HG02642 (cell line): ENCODE results near the gene QPCT.

Experiments
- ATAC-seq: cut with Tn5 transposase; IDR thresholded peaks from one replicate; pipeline ENCODE4 v1.9.1; 2021; ENCODE audit warnings: mild to moderate bottlenecking; ENCODE audit not compliant: unreplicated experiment, poor library complexity

The QPCT gene

GRCh38 chr2:37324536-37324785, 20.0 kb upstream of the QPCT start:
- no peak for ATAC-seq

- ATAC-seq = peak; percentile 87
Observed at GRCh38 chr2:37324786-37325624, 19.4 kb upstream of the QPCT start, which contains the start of gene PRKD3. PRKD3 (minus strand) TSS chr2:37324833; CDS start chr2:37316524, 8,309 bp downstream.

GRCh38 chr2:37325625-37326071, 18.8 kb upstream of the QPCT start:
- no peak for ATAC-seq

- ATAC-seq = no peak
Observed at GRCh38 chr2:37326285-37326684, 18.1 kb upstream of the QPCT start.

GRCh38 chr2:37326866-37327634, 17.4 kb upstream of the QPCT start:
- ATAC-seq = no peak

- no peak for ATAC-seq
Observed at GRCh38 chr2:37330681-37331080, 13.7 kb upstream of the QPCT start.

GRCh38 chr2:37332560-37332959, 11.9 kb upstream of the QPCT start:
- ATAC-seq = no peak

- ATAC-seq = no peak
Observed at GRCh38 chr2:37333256-37333655, 11.2 kb upstream of the QPCT start.

- ATAC-seq = no peak
Observed at GRCh38 chr2:37335604-37336003, 8.8 kb upstream of the QPCT start.

GRCh38 chr2:37337620-37338280, 6.7 kb upstream of the QPCT start:
- no peak for ATAC-seq

GRCh38 chr2:37338933-37339332, 5.5 kb upstream of the QPCT start:
- no peak for ATAC-seq

- no peak for ATAC-seq
Observed at GRCh38 chr2:37340637-37341036, 3.8 kb upstream of the QPCT start.

GRCh38 chr2:37342591-37343220, 1.7 kb upstream of the QPCT start:
- no peak for ATAC-seq

- ATAC-seq = no peak
Observed at GRCh38 chr2:37343537-37344434, 644 bp upstream of the QPCT start.

GRCh38 chr2:37348155-37348554, 3.7 kb downstream of the QPCT start:
- ATAC-seq = no peak

- no peak for ATAC-seq
Observed at GRCh38 chr2:37349231-37349860, 4.9 kb downstream of the QPCT start.

GRCh38 chr2:37350034-37350433, 5.6 kb downstream of the QPCT start:
- ATAC-seq = peak; percentile 81

GRCh38 chr2:37354531-37354930, 10.1 kb downstream of the QPCT start:
- ATAC-seq = no peak

GRCh38 chr2:37355735-37356134, 11.3 kb downstream of the QPCT start:
- no peak for ATAC-seq
